GM10266 (cell line): ENCODE results near the gene MTOR.

ENCODE experiments used
- DNase-seq: peaks from one replicate; pipeline ENCODE4 v3.0.0; 2012; ENCODE audit errors: extremely low spot score
- TF ChIP-seq, protein P1 (sequence below): IDR thresholded peaks from 2 replicates; pipeline ENCODE4 v1.5.1; 2012; ENCODE audit warnings: mild to moderate bottlenecking, low read depth; ENCODE audit not compliant: control insufficient read depth, insufficient read depth; ENCODE audit errors: missing control alignments

The MTOR gene

GRCh38 chr1:11132563-11133293, 129.6 kb downstream of the MTOR start:
- no peak for DNase-seq

GRCh38 chr1:11131816-11132215, 130.5 kb downstream of the MTOR start:
- TF ChIP-seq, protein P1, sequence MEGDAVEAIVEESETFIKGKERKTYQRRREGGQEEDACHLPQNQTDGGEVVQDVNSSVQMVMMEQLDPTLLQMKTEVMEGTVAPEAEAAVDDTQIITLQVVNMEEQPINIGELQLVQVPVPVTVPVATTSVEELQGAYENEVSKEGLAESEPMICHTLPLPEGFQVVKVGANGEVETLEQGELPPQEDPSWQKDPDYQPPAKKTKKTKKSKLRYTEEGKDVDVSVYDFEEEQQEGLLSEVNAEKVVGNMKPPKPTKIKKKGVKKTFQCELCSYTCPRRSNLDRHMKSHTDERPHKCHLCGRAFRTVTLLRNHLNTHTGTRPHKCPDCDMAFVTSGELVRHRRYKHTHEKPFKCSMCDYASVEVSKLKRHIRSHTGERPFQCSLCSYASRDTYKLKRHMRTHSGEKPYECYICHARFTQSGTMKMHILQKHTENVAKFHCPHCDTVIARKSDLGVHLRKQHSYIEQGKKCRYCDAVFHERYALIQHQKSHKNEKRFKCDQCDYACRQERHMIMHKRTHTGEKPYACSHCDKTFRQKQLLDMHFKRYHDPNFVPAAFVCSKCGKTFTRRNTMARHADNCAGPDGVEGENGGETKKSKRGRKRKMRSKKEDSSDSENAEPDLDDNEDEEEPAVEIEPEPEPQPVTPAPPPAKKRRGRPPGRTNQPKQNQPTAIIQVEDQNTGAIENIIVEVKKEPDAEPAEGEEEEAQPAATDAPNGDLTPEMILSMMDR, result no peak
- no peak for DNase-seq

More at GRCh38 chr1:11132563-11133293, 129.6 kb downstream of the MTOR start:
- TF ChIP-seq, protein P1, result no peak

DNA sequence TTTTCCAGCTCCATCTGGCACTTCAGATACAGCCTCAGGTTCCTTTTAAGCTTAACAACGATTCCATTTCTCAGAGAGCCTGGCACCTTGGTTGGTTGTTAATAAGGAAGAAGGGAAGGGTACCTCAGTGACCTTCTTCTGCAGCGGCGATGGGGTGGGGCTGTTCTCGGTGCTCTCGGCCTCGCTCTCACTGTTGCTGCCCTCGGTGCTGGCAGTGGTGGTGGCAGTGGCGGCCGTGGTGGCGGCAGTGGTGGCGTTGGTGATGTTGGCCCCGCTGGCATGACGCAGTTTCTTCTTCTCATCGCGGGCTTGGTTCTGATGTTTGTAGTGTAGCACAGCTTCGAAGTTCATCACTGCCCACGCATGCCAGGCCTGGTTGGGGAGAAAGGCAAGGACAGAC, 131.9 kb downstream of the MTOR start:
- TF ChIP-seq, protein P1, result no peak
- DNase-seq, result no peak

- TF ChIP-seq, protein P1, result no peak
- DNase-seq, result no peak
Observed at GRCh38 chr1:11129649-11130390, 132.5 kb downstream of the MTOR start.

DNA sequence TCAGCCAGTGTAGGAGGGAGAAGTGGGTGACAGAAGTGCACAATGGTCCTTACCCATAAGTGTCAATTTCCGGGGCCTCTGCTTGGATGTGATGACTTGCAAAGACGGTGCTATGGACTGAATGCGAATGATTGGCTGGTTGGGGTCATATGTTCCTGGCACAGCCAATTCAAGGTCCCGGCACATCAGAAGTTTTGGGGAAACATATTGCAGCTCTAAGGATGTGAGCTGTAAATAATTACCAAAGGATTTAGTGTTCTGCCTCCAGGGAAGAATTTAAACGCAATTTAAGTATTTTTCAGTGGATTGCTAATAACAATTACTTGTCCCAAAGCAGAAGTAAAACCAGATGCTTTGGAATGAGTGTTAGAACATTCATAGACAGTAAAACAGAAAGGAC, 135.8 kb downstream of the MTOR start:
- DNase-seq, result no peak
- TF ChIP-seq, protein P1, result no peak

DNA sequence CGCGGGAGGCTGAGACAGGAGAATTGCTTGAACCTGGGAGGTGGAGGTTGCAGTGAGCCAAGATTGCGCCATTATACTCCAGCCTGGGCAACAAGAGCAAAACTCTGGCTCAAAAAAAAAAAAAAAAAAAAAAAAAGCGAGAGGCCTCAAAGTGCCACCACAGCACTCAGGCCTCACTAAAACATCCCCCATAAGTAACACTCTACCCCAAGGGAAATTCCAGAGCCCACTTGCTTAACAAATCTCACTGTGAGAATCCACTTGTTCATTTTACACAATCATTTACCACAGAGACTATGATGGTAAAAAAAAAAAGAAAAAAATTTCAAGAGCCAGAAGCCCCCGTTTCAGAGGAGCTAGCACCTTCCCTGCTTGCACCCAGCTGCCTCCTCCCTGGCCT, 136.4 kb downstream of the MTOR start:
- TF ChIP-seq, protein P1, result no peak
- DNase-seq, result no peak

DNA sequence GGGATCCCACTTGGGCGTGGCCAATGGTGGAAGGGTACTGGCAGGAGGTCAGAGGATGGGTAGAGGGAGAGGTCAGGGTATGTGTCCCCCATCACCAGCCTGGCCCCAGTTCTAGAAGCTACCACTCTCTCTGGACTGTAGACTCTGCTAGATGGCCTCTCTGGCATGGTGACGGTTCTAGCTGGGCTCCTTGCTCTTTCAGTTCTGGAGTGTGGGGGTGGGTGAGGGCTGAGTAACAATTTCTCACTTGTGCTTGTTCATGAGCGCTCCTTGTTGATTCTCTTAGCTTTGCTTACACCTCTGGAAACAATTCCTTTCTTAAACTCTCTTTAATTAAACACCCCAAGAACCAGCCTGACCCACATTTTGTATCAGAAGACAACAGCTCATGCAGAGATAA, 137.4 kb downstream of the MTOR start:
- TF ChIP-seq, protein P1, result no peak
- no peak for DNase-seq
